Measurements from ENCODE around the gene UNK.

UNK gene

GRCh38 chr17:75835654-75835987 is 51.0 kb downstream of the UNK start:
- peaks cover 21% of the 10 kb centered on the region for H3K4me1 ChIP-seq (ENCODE audit: insufficient read depth, low read length, severe bottlenecking)
- no peaks in the 10 kb centered on the region for H3K36me3 ChIP-seq (ENCODE audit: insufficient read depth, low read length)
- H3K9me2 ChIP-seq (ENCODE audit: low read depth, low read length), result no peaks in the 10 kb centered on the region
- no peak overlapping the region for H2AFZ ChIP-seq (ENCODE audit: low read length)
- H3F3A ChIP-seq (ENCODE audit: insufficient read depth, low read length), result no peaks in the 10 kb centered on the region
- TF ChIP-seq EZH2 (IDR thresholded peaks at IDR 0.05; ENCODE audit: borderline replicate concordance, low read length), result no peak
- no peak for TF ChIP-seq CTCF (IDR thresholded peaks at IDR 0.05; ENCODE audit: low read length)
- no peaks in the 10 kb centered on the region for H3K9me3 ChIP-seq (ENCODE audit: low read length)
- no peak overlapping the region for H3K4me3 ChIP-seq (ENCODE audit: low read depth, low read length, poor library complexity, severe bottlenecking)
- peaks cover 5% of the 10 kb centered on the region; the same call in 1 of the 2 replicates for H3K27me3 ChIP-seq (ENCODE audit: insufficient read depth, low read length)
- no peaks in the 10 kb centered on the region for H3K79me2 ChIP-seq (ENCODE audit: insufficient read depth, low read length)
- no peak overlapping the region for H3K9ac ChIP-seq (ENCODE audit: low read length)
- H4K20me1 ChIP-seq (ENCODE audit: insufficient read depth, low read length), result no peaks in the 10 kb centered on the region
- no peak overlapping the region for H3K4me2 ChIP-seq (ENCODE audit: low read length)
- no peak overlapping the region for H3K27ac ChIP-seq (ENCODE audit: low read depth, low read length, poor library complexity, severe bottlenecking)

- H3F3A ChIP-seq (ENCODE audit: insufficient read depth, low read length), result no peaks in the 10 kb centered on the region
- H3K36me3 ChIP-seq (ENCODE audit: insufficient read depth, low read length), result no peaks in the 10 kb centered on the region
- H4K20me1 ChIP-seq (ENCODE audit: insufficient read depth, low read length), result no peaks in the 10 kb centered on the region
- H2AFZ ChIP-seq (ENCODE audit: low read length), result no peak overlapping the region
- no peaks in the 10 kb centered on the region for H3K9me2 ChIP-seq (ENCODE audit: low read depth, low read length)
- TF ChIP-seq EZH2 (IDR thresholded peaks at IDR 0.05; ENCODE audit: borderline replicate concordance, low read length) (no peak), CTCF (IDR thresholded peaks at IDR 0.05; ENCODE audit: low read length) (no peak)
- peaks cover 16% of the 10 kb centered on the region for H3K4me1 ChIP-seq (ENCODE audit: insufficient read depth, low read length, severe bottlenecking)
- no peak overlapping the region for H3K9ac ChIP-seq (ENCODE audit: low read length)
- no peaks in the 10 kb centered on the region for H3K9me3 ChIP-seq (ENCODE audit: low read length)
- peaks cover 5% of the 10 kb centered on the region; the same call in 1 of the 2 replicates for H3K27me3 ChIP-seq (ENCODE audit: insufficient read depth, low read length)
- H3K4me3 ChIP-seq (ENCODE audit: low read depth, low read length, poor library complexity, severe bottlenecking), result no peak overlapping the region
- no peak overlapping the region for H3K27ac ChIP-seq (ENCODE audit: low read depth, low read length, poor library complexity, severe bottlenecking)
- H3K79me2 ChIP-seq (ENCODE audit: insufficient read depth, low read length), result no peaks in the 10 kb centered on the region
- no peak overlapping the region for H3K4me2 ChIP-seq (ENCODE audit: low read length)
These were observed 52.0 kb downstream of the UNK start for GRCh38 chr17:75836605-75837004.

GRCh38 chr17:75837899-75838298 is 53.3 kb downstream of the UNK start:
- Histone ChIP-seq H3K27me3 (ENCODE audit: insufficient read depth, low read length) (peaks cover 5% of the 10 kb centered on the region; the same call in 1 of the 2 replicates), H3K79me2 (ENCODE audit: insufficient read depth, low read length) (no peaks in the 10 kb centered on the region), H3K9me2 (ENCODE audit: low read depth, low read length) (no peaks in the 10 kb centered on the region), H3K36me3 (ENCODE audit: insufficient read depth, low read length) (no peaks in the 10 kb centered on the region), H3F3A (ENCODE audit: insufficient read depth, low read length) (no peaks in the 10 kb centered on the region), H3K4me2 (ENCODE audit: low read length) (no peak overlapping the region), H3K9ac (ENCODE audit: low read length) (no peak overlapping the region), H3K4me1 (ENCODE audit: insufficient read depth, low read length, severe bottlenecking) (peaks cover 4% of the 10 kb centered on the region), H3K4me3 (ENCODE audit: low read depth, low read length, poor library complexity, severe bottlenecking) (no peak overlapping the region), H3K9me3 (ENCODE audit: low read length) (no peaks in the 10 kb centered on the region), H2AFZ (ENCODE audit: low read length) (no peak overlapping the region), H3K27ac (ENCODE audit: low read depth, low read length, poor library complexity, severe bottlenecking) (no peak overlapping the region), H4K20me1 (ENCODE audit: insufficient read depth, low read length) (no peaks in the 10 kb centered on the region)
- TF ChIP-seq EZH2 (IDR thresholded peaks at IDR 0.05; ENCODE audit: borderline replicate concordance, low read length) (no peak), CTCF (IDR thresholded peaks at IDR 0.05; ENCODE audit: low read length) (no peak)

All from OCI-LY1 (cell line).